Ovary (tissue), 3 donors: ENCODE data around the gene MCM3AP.

ENCODE experiments used
- CTCF ChIP-seq, 3 donors: fragments of 450-650 bp in 2 of 3; fragments of 200-600 bp in 1 of 3; IDR thresholded peaks; one replicate each; pipeline versions ENCODE4 v1.5.1 to v1.8.0; 2016 to 2022; ENCODE audit warnings: antibody characterized with exemption in 3 of 3, mild to moderate bottlenecking in 1 of 3
- EP300 ChIP-seq: sonication (generic); formaldehyde crosslinking; IDR thresholded peaks from one replicate; pipeline ENCODE4 v1.6.1; 2017; ENCODE audit warnings: antibody characterized with exemption
- POLR2A ChIP-seq: fragments of 450-650 bp; IDR thresholded peaks from one replicate; pipeline ENCODE4 v1.6.1; 2017; ENCODE audit warnings: antibody characterized with exemption, mild to moderate bottlenecking, moderate library complexity
- donor health status: DM: no; HTN: no; CAD: no.

DNA sequence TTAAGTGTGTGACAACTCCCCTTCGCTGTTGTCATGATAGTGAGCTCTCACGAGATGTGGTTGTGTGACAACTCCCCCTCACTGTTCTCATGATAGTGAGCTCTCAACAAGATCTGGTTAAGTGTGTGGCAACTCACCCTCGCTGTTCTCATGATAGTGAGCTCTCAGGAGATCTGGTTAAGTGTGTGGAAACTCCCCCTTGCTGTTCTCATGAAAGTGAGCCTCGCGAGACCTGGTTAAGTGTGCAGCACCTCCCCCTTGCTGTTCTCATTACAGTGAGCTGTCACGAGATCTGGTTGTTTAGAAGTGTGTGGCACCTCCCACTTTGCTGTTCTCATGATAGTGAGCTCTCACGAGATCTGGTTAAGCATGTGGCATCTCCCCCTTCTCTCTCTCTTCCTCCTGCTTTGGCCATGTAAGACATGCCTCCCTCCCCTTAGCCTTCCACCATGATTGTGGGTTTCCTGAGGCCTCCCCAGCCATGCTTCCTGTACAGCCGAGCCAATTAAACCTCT, 31.7 kb downstream of the MCM3AP start:
- no peak for TF ChIP-seq CTCF (IDR thresholded peaks at IDR 0.05)
- TF ChIP-seq POLR2A = no peak
- no peak for TF ChIP-seq EP300
